ENCODE data around the gene GLYATL1B.

GRCh38 chr11:59079086-59079485 lies 7.0 kb upstream of the GLYATL1B start:
- no peak for TF ChIP-seq POLR2A (IDR thresholded peaks at IDR 0.05)
- TF ChIP-seq CTCF (IDR thresholded peaks at IDR 0.05) = no peak

Measured in prostate gland (tissue), 2 donors.